ENCODE measurements around the gene PAPLN.
A peak's percentile ranks its signal among the peaks of the same experiment; 100 is the strongest.

Gene PAPLN

DNA sequence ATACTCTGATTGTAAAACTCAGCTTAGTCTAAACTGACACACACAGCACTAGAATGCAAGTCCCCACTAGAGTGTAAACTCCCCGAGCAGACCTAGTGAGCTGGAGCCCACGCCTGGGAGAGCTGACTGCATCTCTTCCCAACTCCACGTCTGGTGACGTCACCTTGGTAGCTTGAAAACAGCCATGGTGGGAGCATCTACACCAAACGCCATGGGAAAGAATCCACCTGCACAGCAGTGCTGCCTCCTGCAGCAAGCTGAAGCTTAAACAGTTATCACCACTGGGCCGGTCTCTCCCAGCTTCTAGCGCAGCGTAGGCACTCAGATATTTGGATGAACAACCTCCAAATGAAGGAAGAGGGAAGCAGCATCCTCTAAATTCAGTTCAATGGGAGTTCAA is 4.3 kb upstream of the PAPLN start:
- no peak for DNase-seq

GRCh38 chr14:73233564-73233963 is 3.7 kb upstream of the PAPLN start:
- no peak for DNase-seq

DNA sequence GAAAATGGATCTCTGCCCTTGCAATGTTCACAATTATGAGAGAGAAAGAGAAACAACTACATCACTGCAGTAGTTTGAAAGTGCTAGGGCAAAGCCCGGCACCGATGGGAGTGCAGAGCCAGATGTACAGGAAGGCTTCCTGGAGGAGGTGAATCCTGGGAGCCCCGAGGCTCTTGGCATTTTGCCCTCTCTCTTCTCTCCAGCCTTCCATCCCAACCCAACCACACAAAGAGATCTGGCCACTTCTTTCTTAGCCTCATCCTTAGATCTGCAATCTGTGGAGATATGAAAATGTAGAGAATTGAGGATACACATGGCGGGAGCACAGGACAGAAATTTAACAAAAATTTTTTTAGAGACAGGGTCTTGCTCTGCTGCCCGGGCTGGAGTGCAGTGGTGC is 3.3 kb upstream of the PAPLN start:
- DNase-seq: no peak

- no peak for DNase-seq
These were observed 2.5 kb upstream of the PAPLN start for GRCh38 chr14:73234586-73235394.

DNA sequence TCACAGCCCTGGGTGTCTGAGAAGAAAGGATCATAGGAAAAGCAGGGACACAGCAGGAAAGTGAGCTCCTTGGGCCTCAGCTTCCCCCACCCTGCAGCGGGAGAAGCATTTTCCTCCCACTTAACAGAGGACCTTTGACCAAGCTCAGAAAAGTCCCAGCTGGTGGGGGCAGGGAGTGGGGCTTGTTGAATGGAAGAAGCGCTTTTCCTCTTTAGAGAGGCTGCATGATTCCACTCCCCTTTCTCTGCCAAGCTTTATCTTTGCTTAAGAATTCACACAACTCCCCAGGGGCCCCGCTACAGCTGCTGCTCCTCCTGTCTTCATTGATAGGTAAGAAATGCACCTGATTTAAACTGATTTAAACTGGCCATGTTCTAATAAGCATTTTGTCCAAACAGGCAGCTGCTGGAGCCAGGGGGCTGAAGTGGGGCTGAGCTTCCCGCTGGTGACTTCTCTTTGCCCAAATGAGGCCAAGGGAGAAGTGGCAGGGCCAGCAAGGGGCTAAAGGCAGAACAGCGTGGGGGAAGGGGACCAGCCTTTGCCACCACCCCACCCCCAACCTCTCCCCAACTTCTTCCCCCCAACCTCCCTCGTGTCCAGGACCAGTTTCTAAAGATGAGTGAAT is 1.7 kb upstream of the PAPLN start:
- DNase-seq: peak in 1 of 4 experiments; percentile 58

GRCh38 chr14:73236157-73236556 is 1.1 kb upstream of the PAPLN start:
- no peak for DNase-seq

DNA sequence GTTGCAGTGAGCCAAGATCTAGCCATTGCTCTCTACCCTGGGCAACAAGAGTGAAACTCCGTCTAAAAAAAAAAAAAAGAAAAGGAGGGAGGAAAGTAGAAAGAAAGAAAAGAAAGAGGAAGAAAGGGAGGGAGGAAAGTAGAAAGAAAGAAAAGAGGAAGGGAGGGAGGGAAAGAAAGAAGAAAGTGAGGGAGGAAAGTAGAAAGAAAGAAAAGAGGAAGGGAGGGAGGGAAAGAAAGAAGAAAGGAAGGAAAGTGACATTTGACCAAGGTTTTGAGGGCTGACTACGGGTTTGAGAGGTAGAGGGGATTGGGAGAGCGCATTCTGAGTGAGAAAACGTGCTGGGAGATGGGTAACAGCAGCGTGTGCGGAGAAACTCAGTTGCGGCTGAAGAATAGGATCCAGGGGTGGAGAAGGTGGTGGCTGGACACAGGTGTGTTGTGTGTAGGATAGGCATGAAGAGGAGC is 521 bp upstream of the PAPLN start:
- DNase-seq: no peak

- DNase-seq: peak in 2 of 4 experiments; percentile 50 to 54
These were observed 599 bp downstream of the PAPLN start for GRCh38 chr14:73237786-73238423.

DNA sequence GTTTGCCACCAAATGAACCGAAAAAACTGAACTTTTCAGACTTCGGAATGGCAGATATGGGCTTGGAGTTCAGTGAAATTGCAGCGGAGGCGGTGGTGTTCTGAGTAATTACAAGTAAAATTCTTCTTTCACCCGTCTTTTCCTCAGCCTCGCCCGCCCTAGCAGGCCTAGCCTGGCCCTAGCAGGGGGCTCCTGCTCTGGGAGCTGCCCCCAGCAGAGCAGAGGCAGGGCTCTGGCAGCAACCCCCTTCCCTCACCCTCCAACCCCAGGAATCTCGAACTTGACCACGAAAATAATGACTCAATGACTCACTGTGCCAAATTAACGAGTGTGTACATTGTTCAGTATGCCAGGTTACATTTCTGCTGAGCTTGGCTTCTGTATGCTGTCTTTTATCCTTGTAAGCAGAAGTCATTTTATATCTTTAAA is 1.1 kb downstream of the PAPLN start:
- DNase-seq: peak in 2 of 4 experiments; percentile 26 to 46

GRCh38 chr14:73238941-73239340 is 1.6 kb downstream of the PAPLN start:
- DNase-seq: no peak

GRCh38 chr14:73239393-73240241 is 2.3 kb downstream of the PAPLN start:
- peak in 1 of 4 experiments; percentile 43 for DNase-seq

- DNase-seq: peak; percentile 76 to 91 (median 86)
These were observed 3.6 kb downstream of the PAPLN start for GRCh38 chr14:73240816-73241480.

GRCh38 chr14:73241481-73242165 is 4.3 kb downstream of the PAPLN start:
- DNase-seq: no peak

DNA sequence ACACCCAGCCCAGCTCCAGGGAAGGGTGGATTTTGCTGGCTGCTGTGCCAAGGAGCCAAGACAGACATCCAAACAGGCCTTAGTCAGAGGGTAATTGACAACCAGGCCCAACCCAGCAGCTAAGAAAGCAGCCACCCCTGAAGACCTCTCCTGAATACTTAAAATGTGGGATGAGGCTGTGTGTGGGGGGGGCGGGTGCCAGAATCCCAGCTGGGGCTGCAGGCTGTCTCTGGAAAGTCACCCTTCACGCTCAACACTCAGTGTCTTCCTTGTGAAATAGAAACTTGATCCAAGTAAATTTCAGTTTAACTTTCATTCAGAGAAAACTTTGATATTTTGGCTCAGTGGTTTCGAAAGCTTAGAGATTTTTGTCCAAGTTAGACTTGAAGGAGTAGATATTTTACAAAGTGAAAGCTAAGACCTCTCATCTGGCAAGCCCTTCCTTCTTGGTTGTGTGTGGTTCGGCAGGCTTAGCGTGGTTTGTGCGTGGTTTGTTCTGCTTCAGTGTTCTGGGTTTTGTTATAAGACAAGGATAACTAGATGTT is 5.1 kb downstream of the PAPLN start:
- no peak for DNase-seq

GRCh38 chr14:73243341-73243740 is 6.0 kb downstream of the PAPLN start:
- no peak for DNase-seq

DNA sequence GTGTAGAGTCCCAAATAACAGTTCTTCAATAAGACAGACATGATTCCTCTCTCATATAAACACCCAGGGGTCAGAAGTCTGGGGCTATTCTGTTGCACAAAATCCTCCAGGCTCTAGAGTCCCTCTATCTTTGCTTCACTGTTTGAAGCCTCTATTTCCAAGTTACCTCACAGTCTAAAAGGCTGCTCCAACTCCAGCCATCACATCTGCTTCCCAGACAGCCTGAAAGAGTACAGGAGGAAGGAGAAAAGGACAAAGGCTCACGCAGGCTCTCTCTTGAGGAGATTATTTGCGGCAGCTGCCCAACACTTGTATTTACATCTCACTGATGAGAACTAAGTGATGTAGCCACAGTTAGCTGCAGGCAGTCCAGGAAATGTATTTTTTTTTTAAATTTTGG is 6.4 kb downstream of the PAPLN start:
- DNase-seq: no peak

DNA sequence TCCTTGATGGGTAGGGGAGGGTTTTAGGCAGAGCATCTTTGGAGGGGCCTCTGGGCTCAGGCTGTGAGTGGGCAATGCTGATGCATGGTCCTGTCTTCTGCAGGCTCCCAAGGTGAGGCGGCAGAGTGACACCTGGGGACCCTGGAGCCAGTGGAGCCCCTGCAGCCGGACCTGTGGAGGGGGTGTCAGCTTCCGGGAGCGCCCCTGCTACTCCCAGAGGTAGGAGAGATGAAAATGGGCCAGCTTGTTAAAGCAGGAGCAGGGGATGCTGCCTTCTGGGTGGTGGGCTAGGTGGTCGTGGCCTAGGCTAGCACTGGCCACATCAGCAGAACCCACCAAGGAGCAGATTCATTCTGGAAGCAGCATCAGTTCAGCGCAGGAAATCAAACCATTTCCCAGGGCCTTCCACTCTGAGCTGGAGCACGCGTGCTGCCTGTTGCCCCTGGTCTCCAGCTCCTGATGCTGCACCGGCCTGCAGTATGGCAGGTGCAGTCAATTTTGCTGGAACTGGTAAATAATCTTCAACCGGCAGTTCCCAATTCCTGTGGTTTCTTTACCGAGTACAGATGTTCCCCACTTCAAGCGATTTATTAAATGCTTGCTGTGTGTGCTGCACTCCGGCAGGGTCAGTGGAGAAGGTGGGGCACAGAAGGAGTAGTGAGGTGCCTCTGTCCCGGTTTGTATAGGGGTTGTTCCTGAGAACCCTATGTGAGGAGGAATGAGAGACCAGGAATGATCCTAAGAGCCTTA is 7.4 kb downstream of the PAPLN start:
- DNase-seq: no peak

GRCh38 chr14:73245480-73246325 is 8.4 kb downstream of the PAPLN start:
- DNase-seq: peak; percentile 85 to 94 (median 90)
